ENCODE results near the gene JUP.

DNA sequence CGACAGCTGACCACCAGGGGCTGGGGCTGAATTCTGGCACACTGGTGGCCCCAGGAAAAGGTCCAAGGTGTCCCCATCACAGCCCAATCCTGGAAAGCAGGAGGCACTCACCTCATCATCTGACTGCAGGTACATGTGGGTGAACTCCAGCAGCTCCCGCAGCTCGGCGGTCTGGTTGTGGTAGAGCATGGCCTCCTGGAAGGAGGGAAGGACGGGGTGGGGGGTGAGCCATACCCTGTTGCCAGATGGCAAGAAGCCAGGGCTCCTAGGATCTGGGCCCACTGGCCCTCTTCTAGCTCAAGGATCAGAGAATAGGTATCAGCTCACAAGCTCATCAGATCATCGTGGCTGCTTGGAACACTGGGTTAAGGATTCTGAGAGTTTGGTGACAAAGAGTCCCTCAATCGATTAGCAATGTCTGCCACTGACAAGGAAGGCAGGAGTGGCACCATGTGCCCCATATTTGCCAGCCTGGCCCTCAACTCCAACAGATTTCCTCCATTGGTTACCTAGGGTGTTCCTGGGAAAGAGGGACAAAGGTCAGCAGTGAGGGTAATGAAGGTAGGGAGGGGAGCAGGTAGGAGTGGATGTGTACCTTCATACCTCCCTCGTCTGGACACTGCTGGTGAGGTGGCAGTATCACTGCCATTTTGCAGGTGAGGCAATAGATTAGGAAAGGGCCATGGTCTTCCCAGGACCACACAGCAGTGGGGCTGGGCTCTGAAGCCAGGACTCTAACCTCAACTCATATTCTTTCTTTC, 20.4 kb upstream of the JUP start:
- TF ChIP-seq SMC3 (conservative IDR thresholded peaks at IDR 0.05; ENCODE audit: poor library complexity) (no peak), EZH2 (IDR thresholded peaks at IDR 0.05; ENCODE audit: borderline replicate concordance, insufficient read depth, low read length, poor library complexity, severe bottlenecking) (no peak), POLR2AphosphoS5 (IDR thresholded peaks at IDR 0.05) (no peak), RAD21 (conservative IDR thresholded peaks at IDR 0.05) (no peak), EP300 (conservative IDR thresholded peaks at IDR 0.05; ENCODE audit: poor library complexity, severe bottlenecking) (no peak), MXI1 (conservative IDR thresholded peaks at IDR 0.05; ENCODE audit: poor library complexity, severe bottlenecking) (no peak), TAF1 (IDR thresholded peaks at IDR 0.05; ENCODE audit: low read depth) (no peak)
- TF ChIP-seq, protein P1, sequence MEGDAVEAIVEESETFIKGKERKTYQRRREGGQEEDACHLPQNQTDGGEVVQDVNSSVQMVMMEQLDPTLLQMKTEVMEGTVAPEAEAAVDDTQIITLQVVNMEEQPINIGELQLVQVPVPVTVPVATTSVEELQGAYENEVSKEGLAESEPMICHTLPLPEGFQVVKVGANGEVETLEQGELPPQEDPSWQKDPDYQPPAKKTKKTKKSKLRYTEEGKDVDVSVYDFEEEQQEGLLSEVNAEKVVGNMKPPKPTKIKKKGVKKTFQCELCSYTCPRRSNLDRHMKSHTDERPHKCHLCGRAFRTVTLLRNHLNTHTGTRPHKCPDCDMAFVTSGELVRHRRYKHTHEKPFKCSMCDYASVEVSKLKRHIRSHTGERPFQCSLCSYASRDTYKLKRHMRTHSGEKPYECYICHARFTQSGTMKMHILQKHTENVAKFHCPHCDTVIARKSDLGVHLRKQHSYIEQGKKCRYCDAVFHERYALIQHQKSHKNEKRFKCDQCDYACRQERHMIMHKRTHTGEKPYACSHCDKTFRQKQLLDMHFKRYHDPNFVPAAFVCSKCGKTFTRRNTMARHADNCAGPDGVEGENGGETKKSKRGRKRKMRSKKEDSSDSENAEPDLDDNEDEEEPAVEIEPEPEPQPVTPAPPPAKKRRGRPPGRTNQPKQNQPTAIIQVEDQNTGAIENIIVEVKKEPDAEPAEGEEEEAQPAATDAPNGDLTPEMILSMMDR (IDR thresholded peaks at IDR 0.05; ENCODE audit: poor library complexity, severe bottlenecking), result no peak
- TF ChIP-seq, protein P2, sequence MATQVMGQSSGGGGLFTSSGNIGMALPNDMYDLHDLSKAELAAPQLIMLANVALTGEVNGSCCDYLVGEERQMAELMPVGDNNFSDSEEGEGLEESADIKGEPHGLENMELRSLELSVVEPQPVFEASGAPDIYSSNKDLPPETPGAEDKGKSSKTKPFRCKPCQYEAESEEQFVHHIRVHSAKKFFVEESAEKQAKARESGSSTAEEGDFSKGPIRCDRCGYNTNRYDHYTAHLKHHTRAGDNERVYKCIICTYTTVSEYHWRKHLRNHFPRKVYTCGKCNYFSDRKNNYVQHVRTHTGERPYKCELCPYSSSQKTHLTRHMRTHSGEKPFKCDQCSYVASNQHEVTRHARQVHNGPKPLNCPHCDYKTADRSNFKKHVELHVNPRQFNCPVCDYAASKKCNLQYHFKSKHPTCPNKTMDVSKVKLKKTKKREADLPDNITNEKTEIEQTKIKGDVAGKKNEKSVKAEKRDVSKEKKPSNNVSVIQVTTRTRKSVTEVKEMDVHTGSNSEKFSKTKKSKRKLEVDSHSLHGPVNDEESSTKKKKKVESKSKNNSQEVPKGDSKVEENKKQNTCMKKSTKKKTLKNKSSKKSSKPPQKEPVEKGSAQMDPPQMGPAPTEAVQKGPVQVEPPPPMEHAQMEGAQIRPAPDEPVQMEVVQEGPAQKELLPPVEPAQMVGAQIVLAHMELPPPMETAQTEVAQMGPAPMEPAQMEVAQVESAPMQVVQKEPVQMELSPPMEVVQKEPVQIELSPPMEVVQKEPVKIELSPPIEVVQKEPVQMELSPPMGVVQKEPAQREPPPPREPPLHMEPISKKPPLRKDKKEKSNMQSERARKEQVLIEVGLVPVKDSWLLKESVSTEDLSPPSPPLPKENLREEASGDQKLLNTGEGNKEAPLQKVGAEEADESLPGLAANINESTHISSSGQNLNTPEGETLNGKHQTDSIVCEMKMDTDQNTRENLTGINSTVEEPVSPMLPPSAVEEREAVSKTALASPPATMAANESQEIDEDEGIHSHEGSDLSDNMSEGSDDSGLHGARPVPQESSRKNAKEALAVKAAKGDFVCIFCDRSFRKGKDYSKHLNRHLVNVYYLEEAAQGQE (IDR thresholded peaks at IDR 0.05; ENCODE audit: borderline replicate concordance), result no peak

Data from neural cell (in vitro differentiated cells).